NCI-H774 (cell line): ENCODE data around the gene GPR132.
A peak's percentile ranks its signal among the peaks of the same experiment; 100 is the strongest.
"Not testable (repeated sequence)": the region's sequence is repeated elsewhere in the genome, so short reads cannot be mapped to it uniquely, and the experiment has no call there.

Experiments used
- DNase-seq: peaks from one replicate; lab custom pipeline; 2025; lab: John Stamatoyannopoulos, UW

GPR132 gene

GRCh38 chr14:105041841-105042765 is 23.1 kb downstream of the GPR132 start:
- no peak for DNase-seq

- DNase-seq: no peak
Observed at GRCh38 chr14:105039458-105040205, 25.6 kb downstream of the GPR132 start.

GRCh38 chr14:105035616-105036015 is 29.6 kb downstream of the GPR132 start:
- not testable (repeated sequence) for DNase-seq

- DNase-seq: no peak
Observed at GRCh38 chr14:105034315-105035039, 30.8 kb downstream of the GPR132 start.

GRCh38 chr14:105033412-105033900 is 31.8 kb downstream of the GPR132 start:
- not testable (repeated sequence) for DNase-seq

GRCh38 chr14:105032451-105032901 is 32.8 kb downstream of the GPR132 start:
- not testable (repeated sequence) for DNase-seq

- DNase-seq: no peak
Observed at GRCh38 chr14:105030836-105031396, 34.3 kb downstream of the GPR132 start.

GRCh38 chr14:105030194-105030593 is 35.0 kb downstream of the GPR132 start:
- DNase-seq: no peak

GRCh38 chr14:105029402-105029801 is 35.8 kb downstream of the GPR132 start:
- DNase-seq: no peak

- no peak for DNase-seq
Observed at GRCh38 chr14:105028251-105028927, 36.8 kb downstream of the GPR132 start.

- not testable (repeated sequence) for DNase-seq
Observed at GRCh38 chr14:105027718-105028117, 37.5 kb downstream of the GPR132 start.

- no peak for DNase-seq
Observed at GRCh38 chr14:105026802-105027563, 38.2 kb downstream of the GPR132 start.

- DNase-seq: no peak
Observed at GRCh38 chr14:105026033-105026785, 39.0 kb downstream of the GPR132 start.

GRCh38 chr14:105025429-105025828 is 39.8 kb downstream of the GPR132 start:
- no peak for DNase-seq

- no peak for DNase-seq
Observed at GRCh38 chr14:105023791-105024480, 41.3 kb downstream of the GPR132 start.

GRCh38 chr14:105023144-105023543 is 42.1 kb downstream of the GPR132 start:
- DNase-seq: no peak

- no peak for DNase-seq
Observed at GRCh38 chr14:105022276-105022670, 43.0 kb downstream of the GPR132 start.

- peak; percentile 14 for DNase-seq
Observed at GRCh38 chr14:105021656-105022275, 43.5 kb downstream of the GPR132 start.
